Body of pancreas (tissue), 4 donors: ENCODE data around the gene ZBTB43. TPM values are rescaled to one million over a fixed set of nuclear protein-coding genes. Genes with fewer than 3 reads are reported as not detected.
A peak's percentile ranks its signal among the peaks of the same experiment; 100 is the strongest.

ENCODE experiments used
- ATAC-seq: fragments of 150-250 bp; one replicate; pipeline ENCODE4 v1.9.1; 2016
- DNase-seq, 4 donors: peaks; one replicate each; pipeline ENCODE4 v3.0.0-alpha.2; 2019
- H3K27ac ChIP-seq, 4 donors: fragments of 200-600 bp; sonication (generic); 1 replicate in 3 of 4; 2 replicates in 1 of 4; pipeline versions ENCODE4 v1.5.1 to v1.6.1; 2016 to 2019; ENCODE audit warnings: mild to moderate bottlenecking in 1 of 4, mixed read lengths in 1 of 4, moderate library complexity in 1 of 4
- H3K27me3 ChIP-seq, 2 donors: fragments of 200-600 bp; sonication (generic); one replicate each; pipeline ENCODE4 v1.6.0; 2016; ENCODE audit warnings: mild to moderate bottlenecking in 1 of 2
- H3K36me3 ChIP-seq, 2 donors: fragments of 200-600 bp; sonication (generic); replicated peaks in 1 of 2; 2 replicates each; pipeline ENCODE4 v1.5.1; 2016; ENCODE audit warnings: low read depth in 2 of 2; ENCODE audit not compliant: insufficient read depth in 1 of 2
- H3K4me1 ChIP-seq: fragments of 200-600 bp; sonication (generic); one replicate; pipeline ENCODE4 v1.6.0; 2016
- H3K4me3 ChIP-seq, 2 donors: fragments of 200-600 bp; sonication (generic); 1 replicate in 1 of 2; 2 replicates in 1 of 2; pipeline ENCODE4 v1.5.1; 2016 to 2019
- H3K9me3 ChIP-seq, 3 donors: fragments of 200-600 bp; sonication (generic); 1 replicate in 2 of 3; 2 replicates in 1 of 3; pipeline ENCODE4 v1.5.1; 2016
- CTCF ChIP-seq, 7 experiments: fragments of 450-650 bp in 4 of 7; fragments of 200-600 bp in 3 of 7; sonication (generic) in 3 of 7; IDR thresholded peaks; one replicate each; pipeline ENCODE4 v1.5.1; 2016 to 2019; ENCODE audit warnings: antibody characterized with exemption in 7 of 7
- POLR2A ChIP-seq, 3 donors: fragments of 450-650 bp; IDR thresholded peaks; one replicate each; pipeline ENCODE4 v1.6.1; 2016; ENCODE audit warnings: antibody characterized with exemption in 3 of 3, mild to moderate bottlenecking in 2 of 3
- WGBS, 2 donors: methylation state at CpG; one replicate each; pipeline ENCODE4 v1.1.5; 2017; 5-methylcytosine and 5-hydroxymethylcytosine counted together
- intact Hi-C: fragments of 100-400 bp; cut with DNase I; formaldehyde crosslinking; loops from one replicate; pipeline ENCODE4 v1.15.1; 2023
- total RNA-seq, 2 donors: library from RNA; depleted of rRNA; stranded (reverse); fragments of >200 nt; gene quantifications; one replicate each; pipeline ENCODE4 v1.1.0, GENCODE V29; 2016

Gene ZBTB43
- total RNA-seq, result 1 to 10 TPM; 6.2 to 7.6 TPM

- ATAC-seq (peak; percentile 96), DNase-seq (peak; percentile 97 to 98 (median 98))
- Histone ChIP-seq H3K27me3 (no peaks in the 10 kb centered on the region), H3K4me3 (peak within 1 kb of the TSS; percentile 76 to 90), H3K4me1 (peaks cover 22% of the 10 kb centered on the region), H3K9me3 (no peaks in the 10 kb centered on the region), H3K36me3 (no peaks in the 10 kb centered on the region), H3K27ac (peak within 1 kb of the TSS; percentile 84 to 95 (median 88))
- TF ChIP-seq CTCF (IDR thresholded peaks at IDR 0.05) (no peak), POLR2A (IDR thresholded peaks at IDR 0.05) (peak; percentile 68 to 92 (median 91))
- intact Hi-C loops, result no loop called here
- WGBS, 2 donors, result 1 to 2% methylated on average over 24 to 79 of the region's 79 CpGs
Measured at GRCh38 chr9:126804696-126805553, at the start of gene ZBTB43. TSS of gene ZBTB43 (plus strand) at chr9:126805040. CDS start at chr9:126832510, 27,470 bp downstream.

GRCh38 chr9:126755317-126755875, 49.4 kb upstream of the ZBTB43 start:
- 71 to 73% methylated on average over 15 to 19 of the region's 19 CpGs for WGBS, 2 donors
- ATAC-seq (no peak), DNase-seq (no peak)
- Histone ChIP-seq H3K9me3 (no peaks in the 10 kb centered on the region), H3K4me1 (no peaks in the 10 kb centered on the region), H3K4me3 (no peak overlapping the region), H3K36me3 (no peaks in the 10 kb centered on the region), H3K27ac (no peak overlapping the region), H3K27me3 (no peaks in the 10 kb centered on the region)
- no peak for TF ChIP-seq POLR2A (IDR thresholded peaks at IDR 0.05)
- no peak for TF ChIP-seq CTCF (IDR thresholded peaks at IDR 0.05)
- intact Hi-C loops, result no loop called here

- Histone ChIP-seq H3K4me3 (no peak overlapping the region), H3K9me3 (no peaks in the 10 kb centered on the region), H3K27me3 (no peaks in the 10 kb centered on the region), H3K4me1 (no peaks in the 10 kb centered on the region), H3K27ac (no peak overlapping the region), H3K36me3 (no peaks in the 10 kb centered on the region)
- 67 to 74% methylated on average over 5 of the region's 5 CpGs for WGBS, 2 donors
- TF ChIP-seq CTCF (IDR thresholded peaks at IDR 0.05) (no peak), POLR2A (IDR thresholded peaks at IDR 0.05) (no peak)
- no peak for DNase-seq
- intact Hi-C loops, result no loop called here
- no peak for ATAC-seq
Measured at GRCh38 chr9:126756238-126756637, 48.6 kb upstream of the ZBTB43 start.

DNA sequence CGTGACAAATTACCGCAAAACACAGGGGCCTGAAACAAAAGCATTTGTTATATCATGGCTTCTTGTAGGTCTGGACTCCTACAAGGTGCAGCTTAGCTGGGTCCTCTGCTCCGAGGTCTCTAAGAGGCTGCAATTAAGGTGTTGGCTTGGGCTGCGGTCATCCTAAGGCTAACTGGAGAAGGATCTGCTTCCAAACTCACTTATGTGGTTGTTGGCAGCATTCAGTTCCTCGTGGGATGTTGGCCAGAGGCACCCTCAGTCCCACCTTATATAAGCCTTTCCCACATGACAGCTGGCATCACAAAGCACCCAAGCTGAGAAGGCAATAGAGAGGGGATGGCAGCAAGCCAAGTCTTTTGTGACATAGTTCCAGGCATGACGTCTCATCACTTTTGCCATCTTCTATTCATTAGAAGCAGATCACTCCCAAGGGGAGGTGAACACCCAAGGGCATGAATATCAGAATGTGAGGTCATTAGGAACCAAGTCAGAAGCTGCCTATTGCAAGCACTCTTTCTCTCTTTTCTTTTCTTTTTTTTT, 47.9 kb upstream of the ZBTB43 start:
- DNase-seq (no peak), ATAC-seq (no peak)
- no peaks in the 10 kb centered on the region for H3K4me1 ChIP-seq
- H3K4me3 ChIP-seq, result no peak overlapping the region
- H3K27me3 ChIP-seq, result no peaks in the 10 kb centered on the region
- no peaks in the 10 kb centered on the region for H3K36me3 ChIP-seq
- no peak overlapping the region for H3K27ac ChIP-seq
- TF ChIP-seq POLR2A (IDR thresholded peaks at IDR 0.05), result no peak
- TF ChIP-seq CTCF (IDR thresholded peaks at IDR 0.05), result no peak
- intact Hi-C loops, result no loop called here
- H3K9me3 ChIP-seq, result no peaks in the 10 kb centered on the region
- WGBS, 2 donors, result 27 to 62% methylated on average over 2 to 6 of the region's 6 CpGs
